HG03439 (cell line): ENCODE measurements around the gene SS18.

ENCODE experiments used
- ATAC-seq: cut with Tn5 transposase; IDR thresholded peaks from one replicate; pipeline ENCODE4 v1.9.1; 2021; ENCODE audit warnings: mild to moderate bottlenecking, moderate library complexity; ENCODE audit not compliant: unreplicated experiment

The SS18 gene

GRCh38 chr18:26073758-26074157, 16.7 kb downstream of the SS18 start:
- no peak for ATAC-seq

DNA sequence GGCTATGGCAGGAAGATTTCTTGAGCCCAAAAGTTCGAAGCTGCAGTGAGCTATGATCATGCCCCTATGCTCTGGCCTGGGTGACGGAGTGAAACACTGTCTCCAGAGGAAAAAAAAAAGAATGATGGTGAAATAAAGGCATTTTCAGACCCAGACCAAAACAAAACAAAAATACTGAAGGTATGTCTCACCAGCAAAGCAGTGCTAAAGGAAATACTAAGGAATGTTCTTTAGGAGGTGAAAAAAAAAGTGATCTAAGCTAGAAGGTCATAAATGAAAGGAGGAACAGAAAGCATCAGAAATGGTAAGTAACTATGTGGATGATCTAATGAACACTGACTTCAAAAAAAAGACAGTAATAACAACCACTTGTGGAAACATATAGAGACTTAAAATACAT, 18.7 kb downstream of the SS18 start:
- ATAC-seq: no peak

- no peak for ATAC-seq
Observed at GRCh38 chr18:26071020-26071419, 19.4 kb downstream of the SS18 start.

DNA sequence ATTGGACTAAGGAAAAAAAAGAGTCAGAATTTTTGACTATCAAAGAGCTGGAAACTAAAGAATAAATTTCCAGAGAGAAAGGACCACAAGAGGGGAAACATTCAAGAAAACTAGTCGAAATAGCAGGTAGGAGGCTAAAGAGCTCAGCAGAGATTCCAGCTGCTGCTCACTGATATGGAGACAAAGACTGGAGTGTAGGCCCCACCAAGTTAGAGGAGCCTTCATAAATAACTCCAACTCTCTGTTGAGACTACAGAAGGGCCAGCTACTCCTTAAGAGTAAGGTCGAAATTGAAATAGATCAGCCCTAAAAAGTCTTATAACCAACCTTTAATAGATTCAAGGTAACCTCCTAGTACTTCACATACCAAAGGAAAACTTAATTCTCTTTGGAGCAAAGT, 31.1 kb downstream of the SS18 start:
- ATAC-seq: no peak

- ATAC-seq: no peak
Observed at GRCh38 chr18:26057344-26057773, 33.1 kb downstream of the SS18 start.

- no peak for ATAC-seq
Observed at GRCh38 chr18:26056291-26056690, 34.1 kb downstream of the SS18 start.

- ATAC-seq: no peak
Observed at GRCh38 chr18:26052505-26052904, 37.9 kb downstream of the SS18 start.

DNA sequence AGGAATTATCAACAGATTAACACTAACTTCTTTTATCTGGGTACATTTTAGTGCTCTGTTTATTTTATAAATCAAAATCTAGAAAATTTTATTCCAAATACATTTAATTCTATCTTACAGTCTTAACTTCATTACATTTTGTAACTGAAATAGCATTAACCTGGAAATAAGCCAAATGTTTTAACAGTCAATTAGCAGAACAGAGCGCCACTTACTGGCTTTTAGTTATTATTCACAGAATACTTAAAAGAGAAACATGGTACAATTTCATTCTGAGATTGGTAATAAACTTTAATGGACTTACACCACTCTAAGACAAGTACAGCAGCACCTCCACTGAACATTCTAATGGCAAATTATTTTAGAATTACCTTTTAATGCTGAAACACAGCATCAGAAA, 38.6 kb downstream of the SS18 start:
- no peak for ATAC-seq

- ATAC-seq: no peak
Observed at GRCh38 chr18:26046419-26047077, 43.9 kb downstream of the SS18 start.

GRCh38 chr18:26044807-26045206, 45.6 kb downstream of the SS18 start:
- no peak for ATAC-seq

DNA sequence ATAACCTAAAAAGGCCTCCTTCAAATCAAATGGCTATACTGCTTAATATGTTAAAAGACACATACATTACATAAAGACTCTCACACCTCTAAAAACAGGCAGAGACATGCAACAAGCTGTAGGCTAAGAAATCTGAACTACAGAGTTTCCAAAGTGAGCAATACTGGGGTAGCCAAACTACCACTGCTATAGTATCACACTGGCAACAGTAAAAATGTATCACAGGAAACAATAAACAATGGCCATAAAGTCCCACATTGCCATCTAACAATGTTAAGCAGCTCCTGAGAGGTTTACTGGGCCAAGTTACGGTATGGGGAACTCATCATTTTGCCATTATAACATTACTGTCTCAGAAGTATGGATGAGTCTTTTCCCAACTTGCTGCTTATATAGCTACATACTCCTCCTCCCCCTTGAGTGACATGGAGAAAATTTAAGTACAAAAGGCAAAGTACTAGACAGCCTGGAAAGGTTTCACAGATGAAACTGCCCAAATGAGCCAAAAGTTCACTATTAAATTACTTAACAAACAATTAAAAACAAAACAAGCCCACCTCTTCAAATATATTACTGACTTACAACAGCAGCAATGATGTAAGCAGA, 50.3 kb downstream of the SS18 start:
- no peak for ATAC-seq

DNA sequence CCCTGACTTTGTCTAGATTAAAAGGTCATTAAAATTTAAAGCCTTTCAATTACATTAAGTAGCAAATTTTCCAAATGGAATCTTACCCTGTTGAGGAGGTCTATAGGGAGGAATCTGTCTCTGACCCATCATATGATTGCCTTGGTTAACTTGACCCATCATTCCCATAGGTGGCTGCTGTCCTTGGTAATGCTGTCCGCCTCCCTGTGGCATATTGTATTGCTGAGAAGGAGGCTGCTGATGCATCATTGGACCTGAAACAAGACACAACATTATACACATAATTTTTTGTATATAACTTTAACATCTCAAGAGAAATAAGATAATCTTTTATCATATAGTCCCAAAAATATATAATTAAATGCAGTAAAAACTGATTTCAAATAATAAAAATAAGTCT, 51.2 kb downstream of the SS18 start:
- ATAC-seq: no peak

DNA sequence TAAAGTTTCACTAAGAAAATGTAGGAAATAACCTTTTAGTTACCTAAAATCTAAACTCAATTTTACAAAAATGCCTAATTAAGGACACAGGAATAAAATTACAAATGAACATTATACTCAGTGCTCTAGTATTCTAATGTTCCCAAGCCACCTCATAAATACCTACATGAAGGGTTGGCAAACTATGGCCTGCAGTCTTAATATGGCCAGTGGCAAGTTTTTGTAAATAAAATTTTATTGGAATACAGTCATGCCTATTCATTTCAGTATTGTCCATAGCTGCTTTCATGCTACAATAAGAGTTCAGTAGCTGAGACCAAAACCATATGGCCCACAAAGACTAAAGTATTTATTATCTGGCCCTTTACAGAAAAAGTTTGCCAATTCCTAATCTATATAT, 53.8 kb downstream of the SS18 start:
- no peak for ATAC-seq

DNA sequence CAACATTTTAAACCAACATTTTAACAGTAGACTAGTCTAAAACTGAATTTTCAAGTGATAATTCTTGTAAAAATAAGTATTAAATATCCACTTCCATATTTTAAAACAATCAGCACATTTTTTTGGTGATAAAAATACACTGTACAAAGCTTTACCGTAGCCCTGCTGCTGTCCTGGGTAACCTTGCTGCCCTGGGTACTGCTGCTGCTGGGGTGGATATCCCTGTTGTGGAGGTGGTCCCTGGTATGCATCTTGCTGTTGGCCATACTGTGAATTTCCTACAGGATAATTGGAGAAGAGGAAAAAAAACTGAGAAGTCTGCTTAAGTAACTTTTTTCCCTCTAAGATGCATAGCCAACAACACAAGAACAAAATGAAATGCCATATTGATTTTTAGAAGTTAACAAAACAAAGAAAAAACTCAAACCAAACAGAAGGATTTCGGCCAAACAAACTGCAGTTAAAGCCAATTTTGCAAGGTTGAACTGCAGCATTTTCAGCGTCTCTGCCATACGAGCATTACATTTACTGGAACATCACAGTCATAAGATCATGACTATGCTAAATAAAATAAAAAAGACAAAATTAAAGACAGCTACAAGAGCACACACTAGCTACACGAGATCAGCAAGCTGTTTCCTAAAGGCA, 55.4 kb downstream of the SS18 start:
- no peak for ATAC-seq

DNA sequence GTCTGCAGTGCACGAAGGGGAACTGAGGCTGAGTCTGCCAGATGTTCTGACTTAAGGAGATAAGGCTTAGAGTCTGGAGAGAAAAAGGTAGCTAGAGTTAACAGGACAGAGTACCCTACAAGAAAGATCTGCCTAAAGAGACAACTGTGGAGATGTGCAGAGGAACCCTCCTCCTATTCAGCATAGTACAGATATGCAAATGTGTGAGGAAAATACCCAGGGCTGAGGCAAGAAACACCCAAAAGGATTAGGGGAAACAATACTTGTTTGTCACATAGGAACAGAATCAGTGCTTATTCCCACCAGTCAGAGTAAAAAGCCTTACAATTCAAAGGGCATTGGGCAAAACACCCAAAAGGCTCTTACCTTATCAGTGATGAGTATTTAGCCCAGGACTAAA, 67.8 kb downstream of the SS18 start:
- no peak for ATAC-seq

GRCh38 chr18:26021061-26021754, 69.2 kb downstream of the SS18 start:
- no peak for ATAC-seq

DNA sequence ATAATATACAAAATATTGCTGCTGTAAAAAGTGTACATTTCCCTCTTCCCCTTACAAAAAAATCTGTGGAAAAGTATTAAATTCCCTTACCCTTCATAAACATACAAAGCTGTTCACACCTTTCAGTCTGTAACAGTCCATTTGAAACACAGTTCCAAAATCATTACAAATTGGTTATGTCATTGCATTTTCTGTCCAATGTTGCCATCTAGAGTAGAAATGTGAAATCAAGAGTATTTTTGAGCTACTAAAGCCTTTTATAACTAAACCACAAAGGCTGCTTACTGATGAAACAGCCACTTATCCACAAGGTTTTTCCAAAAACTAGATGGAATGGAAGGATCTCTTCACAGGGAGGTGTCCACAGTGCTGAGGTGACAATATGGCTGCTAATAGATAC, 72.5 kb downstream of the SS18 start:
- no peak for ATAC-seq

GRCh38 chr18:26014462-26014861, 76.0 kb downstream of the SS18 start:
- no peak for ATAC-seq

DNA sequence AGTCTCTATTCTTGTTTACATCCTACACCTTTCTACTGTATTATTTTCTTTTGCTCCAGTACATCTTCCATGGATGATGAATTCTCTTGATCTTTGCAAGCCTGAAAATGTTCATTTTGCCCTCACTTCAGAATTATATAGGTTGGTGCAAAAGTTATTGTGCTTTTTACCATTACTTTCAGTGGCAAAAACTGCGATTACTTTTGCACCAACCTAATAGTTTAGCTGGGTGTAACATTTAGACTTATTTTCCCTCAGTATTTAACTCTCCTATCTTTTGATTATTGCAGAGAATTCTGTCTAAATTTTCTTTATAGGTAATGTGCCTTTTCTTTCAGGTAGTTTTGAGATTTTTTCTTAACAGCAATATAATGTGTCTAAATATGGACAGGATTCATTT, 81.8 kb downstream of the SS18 start:
- no peak for ATAC-seq

- no peak for ATAC-seq
Observed at GRCh38 chr18:26008096-26008495, 82.3 kb downstream of the SS18 start.

GRCh38 chr18:26005950-26006349, 84.5 kb downstream of the SS18 start:
- no peak for ATAC-seq

- ATAC-seq: no peak
Observed at GRCh38 chr18:26004832-26005231, 85.6 kb downstream of the SS18 start.
